ENCODE data around the gene GFRAL.

The GFRAL gene

DNA sequence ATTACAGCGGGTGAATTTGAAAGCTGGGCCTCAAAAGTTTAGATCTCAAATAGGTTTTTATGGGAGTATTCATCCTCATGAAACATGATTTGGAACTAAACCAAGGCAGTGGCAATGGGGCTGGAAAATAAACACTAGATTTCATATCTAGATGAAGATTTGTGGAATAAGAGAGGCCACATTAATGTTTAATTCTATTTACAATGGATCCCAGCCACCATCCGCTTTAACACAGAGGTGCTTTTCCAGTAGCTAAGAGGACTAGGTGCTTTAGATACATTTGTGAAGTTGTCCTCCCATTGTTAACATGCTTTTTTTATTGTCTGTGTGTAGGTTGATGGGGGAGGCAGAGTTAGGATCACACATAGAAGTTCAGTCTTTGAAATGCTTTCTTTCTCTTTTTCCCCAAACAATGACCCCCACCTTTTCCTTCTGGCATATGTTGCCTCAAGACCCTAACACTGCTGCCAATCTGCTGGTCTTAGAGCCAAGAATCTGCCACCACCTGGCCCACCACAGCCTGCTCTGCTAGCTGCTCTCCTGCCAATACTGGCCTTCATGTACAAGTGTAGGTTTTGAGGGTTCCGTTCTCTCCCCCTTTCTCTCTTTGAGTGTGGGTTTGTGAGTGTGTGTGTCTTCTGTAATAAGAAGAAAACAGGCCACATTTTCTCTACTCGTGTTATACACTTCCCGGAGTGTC lies 27.8 kb upstream of the GFRAL start:
- no peak for DNase-seq (ENCODE audit: low read depth, low spot score)
- H3K4me3 ChIP-seq = no peak overlapping the region
- no peaks in the 10 kb centered on the region for H3K36me3 ChIP-seq (ENCODE audit: insufficient read depth, low read length)
- no peak overlapping the region for H3K27ac ChIP-seq
- H3K9ac ChIP-seq (ENCODE audit: insufficient read length) = no peak overlapping the region
- H3K9me3 ChIP-seq (ENCODE audit: low read depth, low read length) = 0 out of 2 replicates have a peak, but pooled peaks cover 4% of the 10 kb centered on the region
- TF ChIP-seq EZH2 (IDR thresholded peaks at IDR 0.05) = no peak
- no peak for TF ChIP-seq POLR2AphosphoS5 (IDR thresholded peaks at IDR 0.05; ENCODE audit: borderline replicate concordance, low read depth, low read length)
- no peak for TF ChIP-seq FOXP2 (optimal IDR thresholded peaks at IDR 0.05; ENCODE audit: control extremely low read depth, extremely low read length, insufficient read depth)

DNA sequence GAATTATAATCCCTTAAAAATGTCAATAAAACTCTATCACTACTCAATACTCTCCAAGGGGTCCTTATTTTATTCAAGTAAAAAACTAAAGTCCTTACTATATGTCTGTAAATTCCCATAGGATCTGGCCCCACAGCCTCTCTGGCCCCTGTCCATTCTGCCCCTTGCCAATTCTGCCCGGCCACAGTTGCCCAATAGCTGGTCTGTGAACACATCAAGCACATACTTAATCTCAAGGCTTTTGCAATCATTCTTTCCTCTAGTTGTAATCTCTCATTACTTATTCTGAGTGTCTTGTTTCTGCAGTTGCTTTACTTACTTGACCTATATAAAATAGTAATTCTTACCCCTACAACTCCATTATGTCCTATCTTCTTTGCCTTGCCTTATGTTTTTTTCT lies 22.5 kb upstream of the GFRAL start:
- Histone ChIP-seq H3K4me3 (no peak overlapping the region), H3K36me3 (ENCODE audit: insufficient read depth, low read length) (no peaks in the 10 kb centered on the region), H3K9me3 (ENCODE audit: low read depth, low read length) (no peaks in the 10 kb centered on the region), H3K27ac (no peak overlapping the region), H3K9ac (ENCODE audit: insufficient read length) (no peak overlapping the region)
- DNase-seq (ENCODE audit: low read depth, low spot score) = no peak
- no peak for TF ChIP-seq EZH2 (IDR thresholded peaks at IDR 0.05)
- TF ChIP-seq POLR2AphosphoS5 (IDR thresholded peaks at IDR 0.05; ENCODE audit: borderline replicate concordance, low read depth, low read length) = no peak
- TF ChIP-seq FOXP2 (optimal IDR thresholded peaks at IDR 0.05; ENCODE audit: control extremely low read depth, extremely low read length, insufficient read depth) = no peak

- DNase-seq (ENCODE audit: low read depth, low spot score) = no peak
- TF ChIP-seq EZH2 (IDR thresholded peaks at IDR 0.05) = no peak
- no peak for TF ChIP-seq POLR2AphosphoS5 (IDR thresholded peaks at IDR 0.05; ENCODE audit: borderline replicate concordance, low read depth, low read length)
- TF ChIP-seq FOXP2 (optimal IDR thresholded peaks at IDR 0.05; ENCODE audit: control extremely low read depth, extremely low read length, insufficient read depth) = no peak
- H3K36me3 ChIP-seq (ENCODE audit: insufficient read depth, low read length) = no peaks in the 10 kb centered on the region
- no peaks in the 10 kb centered on the region for H3K9me3 ChIP-seq (ENCODE audit: low read depth, low read length)
- no peak overlapping the region for H3K4me3 ChIP-seq
- H3K27ac ChIP-seq = no peak overlapping the region
- no peak overlapping the region for H3K9ac ChIP-seq (ENCODE audit: insufficient read length)
Measured at GRCh38 chr6:55319961-55320695, 7.1 kb upstream of the GFRAL start.

DNA sequence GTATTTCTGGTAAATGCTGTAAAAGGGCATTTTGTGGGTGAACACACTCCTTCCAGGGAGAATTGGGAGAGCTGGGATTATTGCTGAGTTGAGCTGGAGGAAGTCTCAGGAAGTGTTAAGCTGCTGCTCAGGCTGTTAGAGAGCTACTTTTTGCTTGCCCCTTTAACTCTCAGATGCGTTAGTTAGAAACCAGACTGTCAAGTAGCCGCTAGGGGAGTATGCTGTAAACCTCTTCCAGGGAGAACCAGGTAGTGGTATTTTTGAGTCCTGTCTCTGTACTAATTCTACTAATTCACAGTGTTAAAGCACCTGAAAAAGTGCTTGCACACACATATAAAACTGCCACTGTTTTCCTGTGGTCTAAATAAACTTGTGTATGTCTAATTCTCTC lies 6.6 kb upstream of the GFRAL start:
- Histone ChIP-seq H3K9ac (ENCODE audit: insufficient read length) (no peak overlapping the region), H3K9me3 (ENCODE audit: low read depth, low read length) (no peaks in the 10 kb centered on the region), H3K4me3 (no peak overlapping the region), H3K27ac (no peak overlapping the region), H3K36me3 (ENCODE audit: insufficient read depth, low read length) (no peaks in the 10 kb centered on the region)
- TF ChIP-seq FOXP2 (optimal IDR thresholded peaks at IDR 0.05; ENCODE audit: control extremely low read depth, extremely low read length, insufficient read depth) (no peak), POLR2AphosphoS5 (IDR thresholded peaks at IDR 0.05; ENCODE audit: borderline replicate concordance, low read depth, low read length) (no peak), EZH2 (IDR thresholded peaks at IDR 0.05) (no peak)
- no peak for DNase-seq (ENCODE audit: low read depth, low spot score)

DNA sequence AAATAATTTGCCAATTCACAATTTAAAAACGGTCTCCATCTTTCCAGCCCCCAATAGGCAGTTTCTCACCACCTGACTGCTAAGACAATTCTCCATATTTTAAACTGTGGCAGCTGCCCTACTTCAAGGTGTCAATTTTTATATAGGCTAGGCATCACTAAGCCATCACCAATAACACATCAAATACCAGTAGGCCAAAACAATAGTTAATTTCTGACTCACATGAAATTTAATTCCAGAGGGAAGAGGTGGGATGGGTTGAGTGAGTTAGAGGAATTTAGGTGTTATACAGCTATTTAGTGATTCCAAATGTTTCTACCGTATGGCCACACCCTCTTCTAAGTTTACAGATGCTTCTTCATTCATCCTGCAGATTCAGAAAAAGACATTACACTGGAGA lies 49.9 kb downstream of the GFRAL start:
- Histone ChIP-seq H3K9me3 (ENCODE audit: low read depth, low read length) (no peaks in the 10 kb centered on the region), H3K36me3 (ENCODE audit: insufficient read depth, low read length) (no peaks in the 10 kb centered on the region), H3K9ac (ENCODE audit: insufficient read length) (no peak overlapping the region), H3K27ac (no peak overlapping the region), H3K4me3 (no peak overlapping the region)
- DNase-seq (ENCODE audit: low read depth, low spot score) = no peak
- TF ChIP-seq POLR2AphosphoS5 (IDR thresholded peaks at IDR 0.05; ENCODE audit: borderline replicate concordance, low read depth, low read length) = no peak
- no peak for TF ChIP-seq EZH2 (IDR thresholded peaks at IDR 0.05)
- no peak for TF ChIP-seq FOXP2 (optimal IDR thresholded peaks at IDR 0.05; ENCODE audit: control extremely low read depth, extremely low read length, insufficient read depth)

GRCh38 chr6:55379471-55379870 lies 52.2 kb downstream of the GFRAL start:
- no peaks in the 10 kb centered on the region for H3K36me3 ChIP-seq (ENCODE audit: insufficient read depth, low read length)
- H3K9me3 ChIP-seq (ENCODE audit: low read depth, low read length) = no peaks in the 10 kb centered on the region
- no peak overlapping the region for H3K9ac ChIP-seq (ENCODE audit: insufficient read length)
- peak overlapping the region; percentile 93 for H3K27ac ChIP-seq
- peak; percentile 44 for DNase-seq (ENCODE audit: low read depth, low spot score)
- H3K4me3 ChIP-seq = peak overlapping the region; percentile 31
- TF ChIP-seq POLR2AphosphoS5 (IDR thresholded peaks at IDR 0.05; ENCODE audit: borderline replicate concordance, low read depth, low read length) (no peak), FOXP2 (optimal IDR thresholded peaks at IDR 0.05; ENCODE audit: control extremely low read depth, extremely low read length, insufficient read depth) (no peak), EZH2 (IDR thresholded peaks at IDR 0.05) (no peak)

DNA sequence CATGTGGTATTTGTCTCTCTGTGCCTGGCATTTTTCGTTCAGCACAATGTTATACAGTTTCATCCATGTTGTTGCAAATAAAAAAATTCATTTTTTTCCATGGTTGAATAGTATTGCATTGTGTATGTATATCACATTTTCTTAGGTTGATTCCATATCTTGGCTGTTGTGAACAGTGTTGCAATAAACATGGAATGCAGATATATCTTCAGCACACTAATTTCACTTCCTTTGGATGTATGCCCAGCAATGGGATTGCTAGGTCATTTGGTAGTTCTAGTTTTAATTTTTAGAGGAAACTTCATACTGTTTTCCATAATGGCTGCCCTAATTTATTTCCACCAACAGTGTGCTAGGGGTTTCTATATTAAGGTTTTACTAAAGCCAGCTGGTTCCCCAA lies 52.6 kb downstream of the GFRAL start:
- Histone ChIP-seq H3K9ac (ENCODE audit: insufficient read length) (no peak overlapping the region), H3K36me3 (ENCODE audit: insufficient read depth, low read length) (no peaks in the 10 kb centered on the region), H3K9me3 (ENCODE audit: low read depth, low read length) (no peaks in the 10 kb centered on the region), H3K27ac (peak overlapping the region; percentile 93), H3K4me3 (peak overlapping the region; percentile 31)
- peak; percentile 57 for DNase-seq (ENCODE audit: low read depth, low spot score)
- TF ChIP-seq EZH2 (IDR thresholded peaks at IDR 0.05) = no peak
- no peak for TF ChIP-seq POLR2AphosphoS5 (IDR thresholded peaks at IDR 0.05; ENCODE audit: borderline replicate concordance, low read depth, low read length)
- no peak for TF ChIP-seq FOXP2 (optimal IDR thresholded peaks at IDR 0.05; ENCODE audit: control extremely low read depth, extremely low read length, insufficient read depth)

GRCh38 chr6:55388211-55388610 lies 60.9 kb downstream of the GFRAL start:
- H3K9me3 ChIP-seq (ENCODE audit: low read depth, low read length) = no peaks in the 10 kb centered on the region

More at GRCh38 chr6:55388211-55388610, 60.9 kb downstream of the GFRAL start:
- H3K9ac ChIP-seq (ENCODE audit: insufficient read length) = no peak overlapping the region
- TF ChIP-seq POLR2AphosphoS5 (IDR thresholded peaks at IDR 0.05; ENCODE audit: borderline replicate concordance, low read depth, low read length) (no peak), EZH2 (IDR thresholded peaks at IDR 0.05) (no peak), FOXP2 (optimal IDR thresholded peaks at IDR 0.05; ENCODE audit: control extremely low read depth, extremely low read length, insufficient read depth) (no peak)
- peak overlapping the region; percentile 61 for H3K27ac ChIP-seq
- no peaks in the 10 kb centered on the region for H3K36me3 ChIP-seq (ENCODE audit: insufficient read depth, low read length)
- 0 out of 2 replicates have a peak overlapping the region, but pooled peaks have one; percentile 30 for H3K4me3 ChIP-seq
- no peak for DNase-seq (ENCODE audit: low read depth, low spot score)

Data from SK-N-MC (cell line).